Gastrocnemius medialis (tissue), 4 donors: ENCODE data around the gene PHC3. TPM values are rescaled to one million over a fixed set of nuclear protein-coding genes. Genes with fewer than 3 reads are reported as not detected.
A peak's percentile ranks its signal among the peaks of the same experiment; 100 is the strongest.

ENCODE experiments used
- ATAC-seq, 2 donors: fragments of 150-250 bp; one replicate each; pipeline ENCODE4 v1.9.1; 2016
- DNase-seq, 2 donors: peaks; one replicate each; pipeline ENCODE4 v3.0.0-alpha.2; 2019
- H3K27ac ChIP-seq, 4 donors: fragments of 200-600 bp; sonication (generic); 1 replicate in 1 of 4; 2 replicates in 3 of 4; pipeline ENCODE4 v1.5.1; 2016 to 2018; ENCODE audit warnings: mild to moderate bottlenecking in 2 of 4, moderate library complexity in 1 of 4
- H3K27me3 ChIP-seq, 3 donors: fragments of 200-600 bp; sonication (generic) in 2 of 3; 1 replicate in 1 of 3; 2 replicates in 2 of 3; pipeline versions ENCODE4 v1.5.1 to v1.6.0; 2016 to 2019; ENCODE audit warnings: mild to moderate bottlenecking in 1 of 3, moderate library complexity in 1 of 3
- H3K36me3 ChIP-seq, 2 donors: fragments of 200-600 bp; sonication (generic) in 1 of 2; one replicate each; pipeline ENCODE4 v1.5.1; 2017 to 2018
- H3K4me1 ChIP-seq, 2 donors: fragments of 200-600 bp; sonication (generic) in 1 of 2; one replicate each; pipeline ENCODE4 v1.5.1; 2016 to 2017; ENCODE audit warnings: mild to moderate bottlenecking in 2 of 2
- H3K4me3 ChIP-seq, 4 donors: fragments of 200-600 bp; sonication (generic) in 3 of 4; 1 replicate in 1 of 4; 2 replicates in 3 of 4; pipeline ENCODE4 v1.5.1; 2016 to 2019; ENCODE audit warnings: mild to moderate bottlenecking in 2 of 4
- H3K9me3 ChIP-seq, 3 donors: fragments of 200-600 bp; sonication (generic) in 2 of 3; 1 replicate in 1 of 3; 2 replicates in 2 of 3; pipeline ENCODE4 v1.5.1; 2016 to 2019
- POLR2A ChIP-seq, 2 donors: fragments of 450-650 bp; IDR thresholded peaks; one replicate each; pipeline ENCODE4 v1.6.1; 2017; ENCODE audit warnings: antibody characterized with exemption in 2 of 2, mild to moderate bottlenecking in 2 of 2, moderate library complexity in 2 of 2
- in situ Hi-C, 4 donors: fragments of 200-750 bp; cut with MboI; loops; one replicate each; pipeline versions ENCODE4 v1.15.0 to v1.8.0; 2017; ENCODE audit warnings: low sequenced_read_pairs in 4 of 4
- intact Hi-C: fragments of 100-400 bp; cut with DNase I; formaldehyde crosslinking; loops from one replicate; pipeline ENCODE4 v1.15.1; 2023; ENCODE audit warnings: low total_unique reads
- total RNA-seq, 4 donors: library from RNA; depleted of rRNA; stranded (reverse); fragments of >200 nt; gene quantifications; one replicate each; pipeline versions ENCODE4 v1.1.0 to v1.2.3, GENCODE V29; 2016
- TF ChIP-seq, protein P1 (sequence below), 5 experiments: fragments of 450-650 bp in 3 of 5; fragments of 200-600 bp in 2 of 5; sonication (generic) in 2 of 5; IDR thresholded peaks in 4 of 5; conservative IDR thresholded peaks in 1 of 5; 1 replicate in 4 of 5; 2 replicates in 1 of 5; pipeline ENCODE4 v1.5.1; 2016 to 2019; ENCODE audit warnings: antibody characterized with exemption in 5 of 5, mild to moderate bottlenecking in 3 of 5, moderate library complexity in 3 of 5

Gene PHC3, protein sequence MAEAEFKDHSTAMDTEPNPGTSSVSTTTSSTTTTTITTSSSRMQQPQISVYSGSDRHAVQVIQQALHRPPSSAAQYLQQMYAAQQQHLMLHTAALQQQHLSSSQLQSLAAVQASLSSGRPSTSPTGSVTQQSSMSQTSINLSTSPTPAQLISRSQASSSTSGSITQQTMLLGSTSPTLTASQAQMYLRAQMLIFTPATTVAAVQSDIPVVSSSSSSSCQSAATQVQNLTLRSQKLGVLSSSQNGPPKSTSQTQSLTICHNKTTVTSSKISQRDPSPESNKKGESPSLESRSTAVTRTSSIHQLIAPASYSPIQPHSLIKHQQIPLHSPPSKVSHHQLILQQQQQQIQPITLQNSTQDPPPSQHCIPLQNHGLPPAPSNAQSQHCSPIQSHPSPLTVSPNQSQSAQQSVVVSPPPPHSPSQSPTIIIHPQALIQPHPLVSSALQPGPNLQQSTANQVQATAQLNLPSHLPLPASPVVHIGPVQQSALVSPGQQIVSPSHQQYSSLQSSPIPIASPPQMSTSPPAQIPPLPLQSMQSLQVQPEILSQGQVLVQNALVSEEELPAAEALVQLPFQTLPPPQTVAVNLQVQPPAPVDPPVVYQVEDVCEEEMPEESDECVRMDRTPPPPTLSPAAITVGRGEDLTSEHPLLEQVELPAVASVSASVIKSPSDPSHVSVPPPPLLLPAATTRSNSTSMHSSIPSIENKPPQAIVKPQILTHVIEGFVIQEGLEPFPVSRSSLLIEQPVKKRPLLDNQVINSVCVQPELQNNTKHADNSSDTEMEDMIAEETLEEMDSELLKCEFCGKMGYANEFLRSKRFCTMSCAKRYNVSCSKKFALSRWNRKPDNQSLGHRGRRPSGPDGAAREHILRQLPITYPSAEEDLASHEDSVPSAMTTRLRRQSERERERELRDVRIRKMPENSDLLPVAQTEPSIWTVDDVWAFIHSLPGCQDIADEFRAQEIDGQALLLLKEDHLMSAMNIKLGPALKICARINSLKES
- 10 to 100 TPM; 25.4 to 37.0 (median 32.4) TPM for total RNA-seq

DNA sequence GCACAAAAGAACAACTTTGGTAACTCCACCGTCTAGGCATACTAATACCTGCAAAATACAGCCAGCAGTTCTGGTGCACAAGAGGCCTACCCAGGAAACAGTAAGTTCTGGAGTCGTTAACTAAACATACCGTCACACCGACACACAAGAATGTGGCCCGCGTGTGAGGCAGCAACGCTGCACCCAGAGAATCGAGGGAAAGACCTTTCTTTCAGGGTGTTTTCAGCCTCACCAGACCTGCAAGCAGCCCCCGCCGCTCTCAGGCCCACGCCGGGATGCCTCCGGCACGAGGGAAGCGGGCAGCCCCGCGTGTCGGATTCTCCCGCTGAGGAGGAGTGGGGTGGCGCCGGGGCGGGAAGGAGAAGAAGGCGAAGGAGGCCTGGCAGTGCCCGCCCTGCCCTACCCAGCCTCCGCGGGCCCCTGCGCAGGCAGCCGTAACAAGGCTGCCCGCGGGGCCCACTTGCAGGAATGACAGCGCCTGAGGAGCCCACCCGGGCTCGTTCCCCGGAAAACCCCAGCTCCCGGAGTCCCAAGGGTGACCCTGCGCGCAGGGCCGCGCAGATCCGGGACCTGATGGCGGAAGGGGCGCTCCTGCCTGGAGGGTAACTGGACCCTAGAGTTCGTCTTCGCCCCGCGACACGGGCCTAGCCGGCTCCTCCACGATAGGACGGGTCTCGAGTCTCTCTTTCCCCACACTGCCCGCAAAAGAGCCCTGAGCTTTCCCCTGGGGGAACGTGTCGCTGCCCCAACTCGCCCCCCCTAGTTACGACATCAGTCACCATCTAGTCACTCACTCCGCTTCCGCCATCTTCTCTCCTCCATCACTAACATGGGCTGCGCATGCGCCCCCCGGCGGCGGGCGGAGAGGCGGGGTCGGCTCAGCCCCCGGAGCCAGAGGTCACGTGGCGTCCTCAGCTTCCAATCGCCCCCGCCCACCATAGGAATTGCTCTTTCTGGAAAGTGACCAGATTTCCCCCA, at the start of gene PHC3:
Gene PHC3, minus strand, starts transcription at position 826 of the 978 bp plus-strand sequence. Its CDS starts 18 bp downstream, at position 808.
- intact Hi-C loops, result loop anchor here (1.0 to 10.0 kb wide), 5 partner anchors 41 to 694 kb away; partner anchors contain the start of genes PRKCI, RPL22L1, SEC62 and SKIL
- H3K9me3 ChIP-seq, result no peaks in the 10 kb centered on the region
- peak within 1 kb of the TSS; percentile 78 to 98 (median 88) for H3K4me3 ChIP-seq
- H3K36me3 ChIP-seq, result peaks cover 0 to 24% of the 10 kb centered on the region in 2 donors
- H3K27me3 ChIP-seq, result no peaks in the 10 kb centered on the region
- in situ Hi-C loops, result no loop called here
- peak; percentile 58 to 63 for TF ChIP-seq POLR2A (IDR thresholded peaks at IDR 0.05)
- TF ChIP-seq, protein P1, sequence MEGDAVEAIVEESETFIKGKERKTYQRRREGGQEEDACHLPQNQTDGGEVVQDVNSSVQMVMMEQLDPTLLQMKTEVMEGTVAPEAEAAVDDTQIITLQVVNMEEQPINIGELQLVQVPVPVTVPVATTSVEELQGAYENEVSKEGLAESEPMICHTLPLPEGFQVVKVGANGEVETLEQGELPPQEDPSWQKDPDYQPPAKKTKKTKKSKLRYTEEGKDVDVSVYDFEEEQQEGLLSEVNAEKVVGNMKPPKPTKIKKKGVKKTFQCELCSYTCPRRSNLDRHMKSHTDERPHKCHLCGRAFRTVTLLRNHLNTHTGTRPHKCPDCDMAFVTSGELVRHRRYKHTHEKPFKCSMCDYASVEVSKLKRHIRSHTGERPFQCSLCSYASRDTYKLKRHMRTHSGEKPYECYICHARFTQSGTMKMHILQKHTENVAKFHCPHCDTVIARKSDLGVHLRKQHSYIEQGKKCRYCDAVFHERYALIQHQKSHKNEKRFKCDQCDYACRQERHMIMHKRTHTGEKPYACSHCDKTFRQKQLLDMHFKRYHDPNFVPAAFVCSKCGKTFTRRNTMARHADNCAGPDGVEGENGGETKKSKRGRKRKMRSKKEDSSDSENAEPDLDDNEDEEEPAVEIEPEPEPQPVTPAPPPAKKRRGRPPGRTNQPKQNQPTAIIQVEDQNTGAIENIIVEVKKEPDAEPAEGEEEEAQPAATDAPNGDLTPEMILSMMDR (IDR thresholded peaks at IDR 0.05 in 4 of 5, conservative IDR thresholded peaks at IDR 0.05 in 1 of 5), result peak in 3 of 5 experiments; percentile 19 to 38 (median 22)
- ATAC-seq, result peak; percentile 95 to 96
- H3K4me1 ChIP-seq, result peaks cover 16 to 17% of the 10 kb centered on the region in 2 donors
- DNase-seq, result peak; percentile 75 to 89
- peak within 1 kb of the TSS; percentile 89 to 99 (median 94) for H3K27ac ChIP-seq

DNA sequence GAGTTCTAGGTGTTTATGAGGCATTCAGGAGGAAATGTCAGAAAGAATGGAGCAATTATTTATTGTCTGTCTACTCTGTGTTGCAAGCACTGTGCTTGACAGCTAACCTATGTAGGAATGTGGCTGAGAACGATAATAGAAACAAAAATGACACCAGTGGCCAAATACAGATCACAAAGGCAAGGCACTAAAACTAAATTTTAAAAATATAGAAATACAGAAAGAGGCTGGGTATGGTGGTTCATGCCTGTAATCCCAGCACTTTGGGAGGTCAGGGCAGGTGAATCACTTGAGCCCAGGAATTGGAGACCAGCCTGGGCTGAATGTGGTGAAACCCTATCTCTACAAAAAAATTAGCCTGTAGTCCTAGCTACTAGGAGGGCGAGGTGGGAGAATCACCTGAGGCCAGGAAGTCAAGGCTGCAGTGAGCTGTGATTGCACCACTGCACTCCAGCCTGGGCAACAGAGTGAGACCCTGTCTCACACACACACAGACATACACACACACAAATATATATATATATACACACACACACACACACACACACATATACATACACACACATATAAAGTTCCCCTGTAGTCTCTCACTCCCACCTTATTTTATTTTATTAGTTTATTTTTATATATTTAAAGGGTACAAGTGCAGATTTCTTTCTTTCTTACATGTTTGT, 46.7 kb upstream of the PHC3 start:
- no peak for DNase-seq
- no peaks in the 10 kb centered on the region for H3K36me3 ChIP-seq
- no peak overlapping the region for H3K4me3 ChIP-seq
- peak in 1 of 2 donors; percentile 53 for ATAC-seq
- TF ChIP-seq, protein P1 (IDR thresholded peaks at IDR 0.05 in 4 of 5, conservative IDR thresholded peaks at IDR 0.05 in 1 of 5), result no peak
- no peak for TF ChIP-seq POLR2A (IDR thresholded peaks at IDR 0.05)
- no peak overlapping the region for H3K27ac ChIP-seq
- in situ Hi-C loops, result no loop called here
- intact Hi-C loops, result no loop called here
- H3K27me3 ChIP-seq, result no peaks in the 10 kb centered on the region
- no peaks in the 10 kb centered on the region for H3K9me3 ChIP-seq
- H3K4me1 ChIP-seq, result peaks cover 5 to 11% of the 10 kb centered on the region in 2 donors

DNA sequence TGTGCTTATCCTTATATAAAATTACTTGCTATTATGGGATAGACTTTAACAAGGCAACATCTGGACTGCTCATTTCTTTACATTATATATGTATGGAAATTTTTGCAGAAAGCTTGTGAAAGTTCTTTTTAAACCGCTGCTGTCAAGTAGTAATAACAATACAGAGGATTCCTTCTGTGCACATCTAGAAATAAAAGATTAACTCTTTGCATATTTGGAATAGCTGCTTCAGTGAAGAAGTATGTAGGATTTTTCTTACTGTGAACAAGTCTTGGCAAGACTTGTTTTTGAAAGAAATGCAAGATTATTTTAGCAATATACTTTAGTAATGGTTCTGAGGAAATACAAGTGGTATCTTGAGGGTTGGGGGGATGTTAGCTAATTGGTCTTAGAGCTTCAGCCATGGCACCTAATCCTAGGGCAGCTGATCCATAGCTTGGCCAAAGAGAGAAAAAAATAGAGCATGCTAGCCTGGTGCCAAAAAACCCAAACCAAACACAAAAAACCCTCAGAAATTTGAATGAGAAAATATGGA, 45.0 kb upstream of the PHC3 start:
- Histone ChIP-seq H3K9me3 (no peaks in the 10 kb centered on the region), H3K4me3 (no peak overlapping the region), H3K36me3 (no peaks in the 10 kb centered on the region), H3K4me1 (peaks cover 6 to 16% of the 10 kb centered on the region in 2 donors), H3K27me3 (no peaks in the 10 kb centered on the region), H3K27ac (no peak overlapping the region)
- in situ Hi-C loops (no loop called here), intact Hi-C loops (no loop called here)
- DNase-seq (no peak), ATAC-seq (no peak)
- no peak for TF ChIP-seq POLR2A (IDR thresholded peaks at IDR 0.05)
- TF ChIP-seq, protein P1 (IDR thresholded peaks at IDR 0.05 in 4 of 5, conservative IDR thresholded peaks at IDR 0.05 in 1 of 5), result no peak
